Liver (tissue), 9 donors: ENCODE measurements around the gene CYP24A1. TPM values are rescaled to one million over a fixed set of nuclear protein-coding genes. Genes with fewer than 3 reads are reported as not detected.

Experiments
- DNase-seq: peaks from one replicate; pipeline ENCODE4 v3.0.0-alpha.2; 2017; ENCODE audit warnings: low spot score
- H3K27ac ChIP-seq, 2 donors: one replicate each; pipeline ENCODE4 v1.7.0; 2013; ENCODE audit warnings: inconsistent platforms in 2 of 2, low read length in 2 of 2, control low read depth in 1 of 2, low read depth in 1 of 2, mild to moderate bottlenecking in 1 of 2
- H3K27me3 ChIP-seq, 4 donors: one replicate each; pipeline versions ENCODE4 v1.6.1 to v1.7.0; 2013; ENCODE audit warnings: low read length in 3 of 4, inconsistent platforms in 1 of 4, mild to moderate bottlenecking in 1 of 4, moderate library complexity in 1 of 4; ENCODE audit not compliant: control insufficient read depth in 4 of 4, insufficient read depth in 4 of 4
- H3K36me3 ChIP-seq, 4 donors: one replicate each; pipeline versions ENCODE4 v1.6.1 to v1.7.0; 2013; ENCODE audit warnings: low read length in 3 of 4, mild to moderate bottlenecking in 3 of 4, low read depth in 1 of 4, moderate library complexity in 1 of 4; ENCODE audit not compliant: control insufficient read depth in 4 of 4, insufficient read depth in 3 of 4
- H3K4me1 ChIP-seq, 4 donors: one replicate each; pipeline versions ENCODE4 v1.6.1 to v1.7.0; 2013; ENCODE audit warnings: low read length in 3 of 4, mild to moderate bottlenecking in 3 of 4, moderate library complexity in 1 of 4; ENCODE audit not compliant: control insufficient read depth in 4 of 4, insufficient read depth in 4 of 4
- H3K4me3 ChIP-seq, 3 donors: one replicate each; pipeline versions ENCODE4 v1.6.1 to v1.7.0; 2013; ENCODE audit warnings: low read length in 3 of 3, control low read depth in 1 of 3, low read depth in 1 of 3, mild to moderate bottlenecking in 1 of 3
- H3K9ac ChIP-seq, 2 donors: one replicate each; pipeline ENCODE4 v1.7.0; 2013; ENCODE audit warnings: low read length in 2 of 2, mild to moderate bottlenecking in 2 of 2, moderate library complexity in 2 of 2, control low read depth in 1 of 2, low read depth in 1 of 2
- H3K9me3 ChIP-seq, 4 donors: one replicate each; pipeline versions ENCODE4 v1.6.1 to v1.7.0; 2013; ENCODE audit warnings: low read length in 3 of 4; ENCODE audit not compliant: control insufficient read depth in 4 of 4
- ATF3 ChIP-seq: IDR thresholded peaks from 2 replicates; pipeline ENCODE4 v1.6.1; 2016; ENCODE audit warnings: antibody characterized with exemption
- CTCF ChIP-seq: fragments of 150-350 bp; IDR thresholded peaks from 2 replicates; pipeline ENCODE4 v1.5.1; 2017; ENCODE audit warnings: improper control_type of control experiment, low read depth, low read length; ENCODE audit not compliant: missing input control
- EGR1 ChIP-seq, 2 donors: IDR thresholded peaks; 2 replicates each; pipeline ENCODE4 v1.6.1; 2016 to 2018; ENCODE audit warnings: antibody characterized with exemption in 2 of 2, low read depth in 2 of 2
- FOXA1 ChIP-seq: IDR thresholded peaks from 2 replicates; pipeline ENCODE4 v1.6.1; 2016; ENCODE audit warnings: antibody characterized with exemption
- GABPA ChIP-seq, 2 donors: IDR thresholded peaks in 1 of 2; conservative IDR thresholded peaks in 1 of 2; 2 replicates each; pipeline ENCODE4 v1.6.1; 2016; ENCODE audit warnings: antibody characterized with exemption in 2 of 2, mild to moderate bottlenecking in 1 of 2, moderate library complexity in 1 of 2
- HNF4A ChIP-seq, 2 donors: conservative IDR thresholded peaks; 2 replicates each; pipeline ENCODE4 v1.6.1; 2016; ENCODE audit warnings: antibody characterized with exemption in 2 of 2, mild to moderate bottlenecking in 2 of 2
- HNF4G ChIP-seq: IDR thresholded peaks from 2 replicates; pipeline ENCODE4 v1.6.1; 2016; ENCODE audit warnings: antibody characterized with exemption
- JUND ChIP-seq, 2 donors: IDR thresholded peaks; 2 replicates each; pipeline ENCODE4 v1.6.1; 2016; ENCODE audit warnings: antibody characterized with exemption in 2 of 2
- MAX ChIP-seq: IDR thresholded peaks from 2 replicates; pipeline ENCODE4 v1.6.1; 2016; ENCODE audit warnings: antibody characterized with exemption
- NR2F2 ChIP-seq: IDR thresholded peaks from 2 replicates; pipeline ENCODE4 v1.6.1; 2016; ENCODE audit warnings: antibody characterized with exemption
- RAD21 ChIP-seq, 2 donors: IDR thresholded peaks; 2 replicates each; pipeline ENCODE4 v1.6.1; 2016; ENCODE audit warnings: antibody characterized with exemption in 2 of 2, mild to moderate bottlenecking in 2 of 2
- RXRA ChIP-seq, 2 donors: IDR thresholded peaks; 2 replicates each; pipeline ENCODE4 v1.6.1; 2017 to 2018; ENCODE audit warnings: antibody characterized with exemption in 2 of 2, mild to moderate bottlenecking in 1 of 2
- SP1 ChIP-seq: IDR thresholded peaks from 2 replicates; pipeline ENCODE4 v1.6.1; 2018; ENCODE audit warnings: antibody characterized with exemption, mild to moderate bottlenecking
- YY1 ChIP-seq: IDR thresholded peaks from 2 replicates; pipeline ENCODE4 v1.6.1; 2016; ENCODE audit warnings: antibody characterized with exemption, mild to moderate bottlenecking
- WGBS: extraction: QIAGEN DNeasy Blood & Tissue Kit; methylation state at CpG from one replicate; pipeline ENCODE4 v1.1.7; 2013; 5-methylcytosine and 5-hydroxymethylcytosine counted together
- polyA plus RNA-seq, 2 donors: library from polyadenylated mRNA; stranded (reverse) in 1 of 2; unstranded in 1 of 2; fragments of 200-250 nt in 1 of 2; fragments of >200 nt in 1 of 2; fragmentation: Nextera tagmentation in 1 of 2; extraction: Ambion mirVana in 1 of 2; gene quantifications; one replicate each; pipeline versions ENCODE4 v1.2.1 to v1.2.3, GENCODE V29; 2013 to 2015
- total RNA-seq, 2 donors: library from RNA; depleted of rRNA; stranded (reverse); fragments of >200 nt; gene quantifications; one replicate each; pipeline ENCODE4 v1.2.3, GENCODE V29; 2014
- donor health status: healthy.
- donor health status: healthy.
- donor health status: healthy.
- donor health status: healthy.
- donor health status: healthy.

Gene CYP24A1
- total and polyA plus RNA-seq, 4 donors: not detected

GRCh38 chr20:54219751-54220426 is 46.1 kb upstream of the CYP24A1 start:
- peak overlapping the region in 1 of 2 donors; percentile 40 for H3K9ac ChIP-seq
- no peak for DNase-seq
- H3K27ac ChIP-seq: no peak overlapping the region
- peak; percentile 82 to 87 for TF ChIP-seq RAD21 (IDR thresholded peaks at IDR 0.05)
- peak; percentile 49 for TF ChIP-seq CTCF
- TF ChIP-seq SP1: no peak
- no peaks in the 10 kb centered on the region for H3K27me3 ChIP-seq
- H3K4me1 ChIP-seq: peaks cover 5 to 14% (median 14%) of the 10 kb centered on the region in 4 donors
- 81% methylated on average over 6 of the region's 6 CpGs for WGBS
- peaks cover 0 to 5% (median 4%) of the 10 kb centered on the region in 4 donors for H3K36me3 ChIP-seq
- no peaks in the 10 kb centered on the region for H3K9me3 ChIP-seq
- H3K4me3 ChIP-seq: no peak overlapping the region

- Histone ChIP-seq H3K9me3 (no peaks in the 10 kb centered on the region), H3K27ac (no peak overlapping the region), H3K4me3 (no peak overlapping the region), H3K9ac (no peak overlapping the region), H3K27me3 (no peaks in the 10 kb centered on the region), H3K36me3 (peaks cover 0 to 5% (median 4%) of the 10 kb centered on the region in 4 donors), H3K4me1 (peaks cover 5 to 14% (median 14%) of the 10 kb centered on the region in 4 donors)
- TF ChIP-seq YY1 (no peak), JUND (IDR thresholded peaks at IDR 0.05) (no peak), SP1 (no peak)
- DNase-seq: no peak
Observed at GRCh38 chr20:54218470-54218869, 44.7 kb upstream of the CYP24A1 start.

GRCh38 chr20:54217762-54218161 is 44.0 kb upstream of the CYP24A1 start:
- no peak for DNase-seq
- H3K27ac ChIP-seq: no peak overlapping the region
- TF ChIP-seq YY1: no peak
- no peak for TF ChIP-seq HNF4A (conservative IDR thresholded peaks at IDR 0.05)
- TF ChIP-seq GABPA (IDR thresholded peaks at IDR 0.05 in 1 of 2, conservative IDR thresholded peaks at IDR 0.05 in 1 of 2): no peak

GRCh38 chr20:54215157-54215789 is 41.5 kb upstream of the CYP24A1 start:
- no peak overlapping the region for H3K9ac ChIP-seq
- DNase-seq: no peak
- no peaks in the 10 kb centered on the region for H3K27me3 ChIP-seq
- H3K27ac ChIP-seq: no peak overlapping the region
- peaks cover 0 to 5% (median 4%) of the 10 kb centered on the region in 4 donors for H3K36me3 ChIP-seq
- H3K9me3 ChIP-seq: no peaks in the 10 kb centered on the region
- H3K4me1 ChIP-seq: peaks cover 0 to under 1% (median 0%) of the 10 kb centered on the region in 4 donors
- 96% methylated on average over 3 of the region's 3 CpGs for WGBS
- H3K4me3 ChIP-seq: no peak overlapping the region
- TF ChIP-seq ATF3 (no peak), EGR1 (IDR thresholded peaks at IDR 0.05; ENCODE audit: low read depth in 2 of 2) (no peak), HNF4G (no peak), MAX (no peak), RXRA (IDR thresholded peaks at IDR 0.05) (no peak), CTCF (no peak), FOXA1 (no peak), GABPA (IDR thresholded peaks at IDR 0.05 in 1 of 2, conservative IDR thresholded peaks at IDR 0.05 in 1 of 2) (no peak), NR2F2 (no peak), RAD21 (IDR thresholded peaks at IDR 0.05) (no peak)

More at GRCh38 chr20:54217762-54218161, 44.0 kb upstream of the CYP24A1 start:
- Histone ChIP-seq H3K9me3 (no peaks in the 10 kb centered on the region), H3K4me3 (no peak overlapping the region), H3K9ac (no peak overlapping the region), H3K36me3 (peaks cover 0 to 5% (median 4%) of the 10 kb centered on the region in 4 donors), H3K27me3 (no peaks in the 10 kb centered on the region), H3K4me1 (peaks cover 5 to 14% (median 14%) of the 10 kb centered on the region in 4 donors)
- 91% methylated on average over 7 of the region's 7 CpGs for WGBS
